T-cell (primary cell): Measurements from ENCODE around the gene QKI. TPM values are rescaled to one million over a fixed set of nuclear protein-coding genes. Genes with fewer than 3 reads are reported as not detected.

Experiments used
- ATAC-seq, 4 experiments: fragments of 200-7000 bp in 3 of 4; fragments of 150-1000 bp in 1 of 4; cut with Tn5 transposase; replicated peaks in 1 of 4; 1 replicate in 3 of 4; 2 replicates in 1 of 4; pipeline ENCODE4 v1.10.0; 2021; ENCODE audit warnings: moderate library complexity in 3 of 4, mild to moderate bottlenecking in 2 of 4, moderate number of reproducible peaks in 1 of 4
- CTCF ChIA-PET, 2 donors: fragments of 300-600 bp; sonication (Branson Sonifier 250); formaldehyde crosslinking; loops; one replicate each; lab custom pipeline; 2022; ENCODE audit warnings: antibody characterized with exemption in 2 of 2; lab: Charles Lee
- POLR2A ChIA-PET, 2 donors: fragments of 300-600 bp; sonication (Branson Sonifier 250); formaldehyde crosslinking; loops; one replicate each; lab custom pipeline; 2022; ENCODE audit warnings: antibody characterized with exemption in 2 of 2; lab: Charles Lee
- DNase-seq, 35 experiments: peaks; one replicate each; pipeline versions ENCODE4 v3.0.0 to v3.0.0-alpha.2; 2013 to 2023
- H3K27ac ChIP-seq: one replicate; pipeline ENCODE4 v1.5.1; 2013; ENCODE audit warnings: low read length
- H3K27me3 ChIP-seq, 2 experiments: replicated peaks in 1 of 2; 1 replicate in 1 of 2; 2 replicates in 1 of 2; pipeline versions ENCODE4 v1.6.1 to v1.7.0; 2013; ENCODE audit warnings: low read length in 1 of 2, mixed read lengths in 1 of 2; ENCODE audit not compliant: control insufficient read depth in 2 of 2, insufficient read depth in 2 of 2; ENCODE audit errors: extremely low read depth in 1 of 2
- H3K36me3 ChIP-seq, 2 donors: 1 replicate in 1 of 2; 2 replicates in 1 of 2; pipeline versions ENCODE4 v1.6.1 to v1.7.0; 2013; ENCODE audit warnings: low read length in 1 of 2; ENCODE audit not compliant: control insufficient read depth in 2 of 2, insufficient read depth in 1 of 2; ENCODE audit errors: extremely low read depth in 1 of 2
- H3K4me1 ChIP-seq, 2 experiments: 1 replicate in 1 of 2; 2 replicates in 1 of 2; pipeline versions ENCODE4 v1.6.1 to v1.7.0; 2013; ENCODE audit warnings: low read length in 2 of 2, mixed read lengths in 1 of 2; ENCODE audit not compliant: insufficient read depth in 2 of 2, control insufficient read depth in 1 of 2; ENCODE audit errors: extremely low read depth in 1 of 2
- H3K4me3 ChIP-seq, 2 donors: 1 replicate in 1 of 2; 2 replicates in 1 of 2; pipeline versions ENCODE4 v1.5.1 to v1.7.0; 2013; ENCODE audit warnings: mild to moderate bottlenecking in 2 of 2, low read length in 1 of 2, moderate library complexity in 1 of 2; ENCODE audit not compliant: control insufficient read depth in 1 of 2; ENCODE audit errors: extremely low read depth in 1 of 2
- H3K9me3 ChIP-seq: 2 replicates; pipeline ENCODE4 v1.7.0; 2013
- H3K27ac Mint-ChIP-seq, 2 donors: one replicate each; pipeline ENCODE4 v1.8.0; 2020 to 2021; ENCODE audit warnings: mild to moderate bottlenecking in 2 of 2, mixed read lengths in 2 of 2
- H3K27me3 Mint-ChIP-seq, 2 donors: one replicate each; pipeline ENCODE4 v1.8.0; 2021 to 2022; ENCODE audit warnings: mixed read lengths in 2 of 2
- H3K36me3 Mint-ChIP-seq: one replicate; pipeline ENCODE4 v1.8.0; 2021; ENCODE audit warnings: mixed read lengths
- H3K4me1 Mint-ChIP-seq, 3 donors: one replicate each; pipeline ENCODE4 v1.8.0; 2020 to 2022; ENCODE audit warnings: mixed read lengths in 3 of 3, mild to moderate bottlenecking in 1 of 3
- H3K4me3 Mint-ChIP-seq, 3 donors: one replicate each; pipeline ENCODE4 v1.8.0; 2020 to 2022; ENCODE audit warnings: mild to moderate bottlenecking in 3 of 3, mixed read lengths in 3 of 3, moderate library complexity in 3 of 3
- H3K9me3 Mint-ChIP-seq, 3 donors: one replicate each; pipeline ENCODE4 v1.8.0; 2020 to 2022; ENCODE audit warnings: mixed read lengths in 3 of 3
- WGBS: methylation state at CpG from one replicate; pipeline ENCODE4 v1.1.5; 2013; ENCODE audit warnings: missing lambda C conversion rate; ENCODE audit not compliant: insufficient coverage; 5-methylcytosine and 5-hydroxymethylcytosine counted together
- total RNA-seq, 35 experiments: library from RNA in 6 of 35; stranded (reverse) in 6 of 35; fragments of 120-200 nt in 1 of 35; gene quantifications; one replicate each; pipeline versions ENCODE4 v1.2.1 to v1.2.4 and lab custom pipeline; 2013 to 2026

Gene QKI
- total RNA-seq, 5 donors from 2014 or later (not counting 1 experiment from before 2014, with no cell fraction given) = 50.2 to 84.3 (median 52.2) TPM

- H3K4me3 ChIP-seq = no peak overlapping the region
- WGBS = 100% methylated on average over 2 of the region's 3 CpGs
- CTCF ChIA-PET = interaction anchor here (0.6 to 1.0 kb wide), 3 partner anchors 15 to 54 kb away, joined by 3 read pairs; no protein-coding TSS in a partner anchor
- H3K36me3 Mint-ChIP-seq = peaks cover 40% of the 10 kb centered on the region
- no peak overlapping the region for H3K27ac ChIP-seq
- H3K27ac Mint-ChIP-seq = no peak overlapping the region
- no peak for DNase-seq
- peaks cover 25 to 35% (median 33%) of the 10 kb centered on the region in 3 donors for H3K4me1 Mint-ChIP-seq
- no peaks in the 10 kb centered on the region for H3K9me3 ChIP-seq
- H3K36me3 ChIP-seq = no peaks in the 10 kb centered on the region
- no peak overlapping the region for H3K4me3 Mint-ChIP-seq
- POLR2A ChIA-PET = interaction anchor here in 1 of 2 donors (0.6 kb wide), 1 partner anchor 40 kb away, joined by 4 read pairs; no protein-coding TSS in a partner anchor
- H3K9me3 Mint-ChIP-seq = peaks cover 0 to 21% (median 15%) of the 10 kb centered on the region in 3 donors
- no peaks in the 10 kb centered on the region for H3K4me1 ChIP-seq
- H3K27me3 Mint-ChIP-seq = no peaks in the 10 kb centered on the region
- ATAC-seq = no peak
- no peaks in the 10 kb centered on the region for H3K27me3 ChIP-seq
These were observed 86.9 kb downstream of the QKI start for GRCh38 chr6:163501439-163501838.

GRCh38 chr6:163504984-163505640, 90.6 kb downstream of the QKI start:
- H3K36me3 ChIP-seq = no peaks in the 10 kb centered on the region
- no peak overlapping the region for H3K27ac Mint-ChIP-seq
- H3K9me3 ChIP-seq = peaks cover 5% of the 10 kb centered on the region
- peaks cover 47% of the 10 kb centered on the region for H3K36me3 Mint-ChIP-seq
- peaks cover 9 to 29% (median 20%) of the 10 kb centered on the region in 3 donors for H3K9me3 Mint-ChIP-seq
- H3K4me1 ChIP-seq = no peaks in the 10 kb centered on the region
- H3K27ac ChIP-seq = no peak overlapping the region
- POLR2A ChIA-PET = interaction anchor here in 1 of 2 donors (0.7 kb wide), 1 partner anchor 297 kb away, joined by 4 read pairs; no protein-coding TSS in a partner anchor
- H3K27me3 Mint-ChIP-seq = no peaks in the 10 kb centered on the region
- no peak for ATAC-seq
- DNase-seq = no peak
- no peaks in the 10 kb centered on the region for H3K27me3 ChIP-seq
- peaks cover 15 to 26% (median 23%) of the 10 kb centered on the region in 3 donors for H3K4me1 Mint-ChIP-seq
- H3K4me3 ChIP-seq = peak overlapping the region in 1 of 2 donors; percentile 20
- no peak overlapping the region for H3K4me3 Mint-ChIP-seq
- CTCF ChIA-PET = interaction anchor here in 1 of 2 donors (0.6 kb wide), 1 partner anchor 67 kb away, joined by 5 read pairs; no protein-coding TSS in a partner anchor
- 81% methylated on average over 5 of the region's 8 CpGs for WGBS

GRCh38 chr6:163507965-163508364, 93.4 kb downstream of the QKI start:
- CTCF ChIA-PET = no interaction called here

GRCh38 chr6:163513003-163513402, 98.5 kb downstream of the QKI start:
- peaks cover 19 to 35% (median 32%) of the 10 kb centered on the region in 3 donors for H3K4me1 Mint-ChIP-seq
- peaks cover 2 to 3% (median 3%) of the 10 kb centered on the region in 3 donors for H3K9me3 Mint-ChIP-seq
- ATAC-seq = no peak
- no peak overlapping the region for H3K27ac Mint-ChIP-seq
- CTCF ChIA-PET = no interaction called here
- DNase-seq = no peak
- no peaks in the 10 kb centered on the region for H3K27me3 ChIP-seq
- no peak overlapping the region for H3K4me3 Mint-ChIP-seq
- no peaks in the 10 kb centered on the region for H3K4me1 ChIP-seq
- H3K27ac ChIP-seq = no peak overlapping the region
- no peaks in the 10 kb centered on the region for H3K36me3 ChIP-seq
- POLR2A ChIA-PET = no interaction called here
- peaks cover 9% of the 10 kb centered on the region for H3K36me3 Mint-ChIP-seq
- H3K9me3 ChIP-seq = no peaks in the 10 kb centered on the region
- WGBS = 100% methylated on average over 1 of the region's 4 CpGs
- H3K4me3 ChIP-seq = no peak overlapping the region
- no peaks in the 10 kb centered on the region for H3K27me3 Mint-ChIP-seq

More at GRCh38 chr6:163507965-163508364, 93.4 kb downstream of the QKI start:
- no CpG with 5 or more reads among the region's 1 CpG for WGBS
- no peaks in the 10 kb centered on the region for H3K4me1 ChIP-seq
- Mint-ChIP-seq H3K27me3 (no peaks in the 10 kb centered on the region), H3K27ac (no peak overlapping the region), H3K4me1 (peaks cover 11 to 22% (median 17%) of the 10 kb centered on the region in 3 donors), H3K36me3 (peaks cover 37% of the 10 kb centered on the region), H3K4me3 (no peak overlapping the region), H3K9me3 (peaks cover 9 to 29% (median 20%) of the 10 kb centered on the region in 3 donors)
- no peak overlapping the region for H3K27ac ChIP-seq
- DNase-seq (no peak), ATAC-seq (no peak)
- no peaks in the 10 kb centered on the region for H3K36me3 ChIP-seq
- H3K4me3 ChIP-seq = no peak overlapping the region
- no peaks in the 10 kb centered on the region for H3K27me3 ChIP-seq
- POLR2A ChIA-PET = interaction anchor here in 1 of 2 donors (0.6 to 0.7 kb wide), 2 partner anchors 15 to 78 kb away, joined by 3 read pairs; no protein-coding TSS in a partner anchor
- H3K9me3 ChIP-seq = peaks cover 5% of the 10 kb centered on the region

GRCh38 chr6:163513570-163514166, 99.2 kb downstream of the QKI start:
- no peak overlapping the region for H3K27ac ChIP-seq
- H3K36me3 Mint-ChIP-seq = peaks cover 6% of the 10 kb centered on the region
- no peak overlapping the region for H3K27ac Mint-ChIP-seq
- ATAC-seq (no peak), DNase-seq (no peak)
- no peaks in the 10 kb centered on the region for H3K9me3 ChIP-seq
- H3K4me1 ChIP-seq = no peaks in the 10 kb centered on the region
- no peaks in the 10 kb centered on the region for H3K27me3 ChIP-seq
- peaks cover 19 to 40% (median 34%) of the 10 kb centered on the region in 3 donors for H3K4me1 Mint-ChIP-seq
- WGBS = no CpG with 5 or more reads among the region's 2 CpGs
- no peak overlapping the region for H3K4me3 ChIP-seq
- ChIA-PET POLR2A (interaction anchor here in 1 of 2 donors (0.6 kb wide), 1 partner anchor 39 kb away, joined by 3 read pairs; no protein-coding TSS in a partner anchor), CTCF (no interaction called here)
- H3K27me3 Mint-ChIP-seq = no peaks in the 10 kb centered on the region
- H3K36me3 ChIP-seq = no peaks in the 10 kb centered on the region
- H3K4me3 Mint-ChIP-seq = no peak overlapping the region
- no peaks in the 10 kb centered on the region for H3K9me3 Mint-ChIP-seq

DNA sequence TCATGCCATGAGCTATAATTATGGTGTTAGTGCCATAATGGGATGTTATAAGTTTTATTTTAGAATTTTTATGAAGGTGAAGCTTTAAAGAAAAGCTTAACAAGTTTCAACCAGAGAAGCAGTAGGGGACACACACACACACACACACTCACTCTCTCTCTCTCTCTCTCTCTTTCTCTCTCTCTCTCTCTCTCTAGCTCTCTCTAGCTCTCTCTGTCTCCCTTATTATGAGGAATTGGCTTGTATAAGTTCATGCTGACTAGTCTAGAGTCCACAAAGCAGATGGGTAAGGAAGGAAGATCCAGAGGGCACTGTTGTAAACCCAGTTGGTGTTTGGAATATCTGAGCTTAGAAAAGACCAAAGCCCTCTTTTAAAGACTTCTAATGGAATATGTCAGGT, 102.4 kb downstream of the QKI start:
- Mint-ChIP-seq H3K4me3 (no peak overlapping the region), H3K27ac (no peak overlapping the region), H3K36me3 (peaks cover 6% of the 10 kb centered on the region), H3K4me1 (peaks cover 35 to 60% (median 53%) of the 10 kb centered on the region in 3 donors), H3K9me3 (no peaks in the 10 kb centered on the region), H3K27me3 (no peaks in the 10 kb centered on the region)
- ChIA-PET CTCF (interaction anchor here (0.7 to 1.4 kb wide), 4 partner anchors 12 to 40 kb away, joined by 3 read pairs; no protein-coding TSS in a partner anchor), POLR2A (no interaction called here)
- Histone ChIP-seq H3K4me1 (no peaks in the 10 kb centered on the region), H3K4me3 (no peak overlapping the region), H3K36me3 (no peaks in the 10 kb centered on the region), H3K27ac (no peak overlapping the region), H3K27me3 (no peaks in the 10 kb centered on the region), H3K9me3 (no peaks in the 10 kb centered on the region)
- DNase-seq (no peak), ATAC-seq (no peak)
